Activated T-helper 17 cell treated with anti-CD3 and anti-CD28 coated beads, Interleukin-2, amount 50 U/mL, for 72 hours (primary cell): ENCODE measurements around the gene CCNL2. TPM values are rescaled to one million over a fixed set of nuclear protein-coding genes. Genes with fewer than 3 reads are reported as not detected.

ENCODE experiments used
- ATAC-seq: fragments of 150-1000 bp; cut with Tn5 transposase; replicated peaks from 2 replicates; pipeline ENCODE4 v1.10.0; 2021; ENCODE audit warnings: mild to moderate bottlenecking, moderate library complexity
- H3K27ac Mint-ChIP-seq: one replicate; pipeline ENCODE4 v1.8.0; 2022; ENCODE audit warnings: mixed read lengths
- H3K27me3 Mint-ChIP-seq: one replicate; pipeline ENCODE4 v1.8.0; 2022; ENCODE audit warnings: mixed read lengths
- H3K36me3 Mint-ChIP-seq: one replicate; pipeline ENCODE4 v1.8.0; 2022; ENCODE audit warnings: low read depth, mild to moderate bottlenecking, mixed read lengths
- H3K4me1 Mint-ChIP-seq: one replicate; pipeline ENCODE4 v1.8.0; 2022; ENCODE audit warnings: mixed read lengths
- H3K4me3 Mint-ChIP-seq: one replicate; pipeline ENCODE4 v1.8.0; 2022; ENCODE audit warnings: mild to moderate bottlenecking, mixed read lengths
- H3K9me3 Mint-ChIP-seq: one replicate; pipeline ENCODE4 v1.8.0; 2022; ENCODE audit warnings: mixed read lengths
- total RNA-seq, 2 donors: library from RNA; stranded (reverse); gene quantifications; one replicate each; pipeline ENCODE4 v1.2.3, GENCODE V29; 2022

CCNL2 gene
- total RNA-seq, 2 donors from 2014 or later = 103 to 107 TPM

DNA sequence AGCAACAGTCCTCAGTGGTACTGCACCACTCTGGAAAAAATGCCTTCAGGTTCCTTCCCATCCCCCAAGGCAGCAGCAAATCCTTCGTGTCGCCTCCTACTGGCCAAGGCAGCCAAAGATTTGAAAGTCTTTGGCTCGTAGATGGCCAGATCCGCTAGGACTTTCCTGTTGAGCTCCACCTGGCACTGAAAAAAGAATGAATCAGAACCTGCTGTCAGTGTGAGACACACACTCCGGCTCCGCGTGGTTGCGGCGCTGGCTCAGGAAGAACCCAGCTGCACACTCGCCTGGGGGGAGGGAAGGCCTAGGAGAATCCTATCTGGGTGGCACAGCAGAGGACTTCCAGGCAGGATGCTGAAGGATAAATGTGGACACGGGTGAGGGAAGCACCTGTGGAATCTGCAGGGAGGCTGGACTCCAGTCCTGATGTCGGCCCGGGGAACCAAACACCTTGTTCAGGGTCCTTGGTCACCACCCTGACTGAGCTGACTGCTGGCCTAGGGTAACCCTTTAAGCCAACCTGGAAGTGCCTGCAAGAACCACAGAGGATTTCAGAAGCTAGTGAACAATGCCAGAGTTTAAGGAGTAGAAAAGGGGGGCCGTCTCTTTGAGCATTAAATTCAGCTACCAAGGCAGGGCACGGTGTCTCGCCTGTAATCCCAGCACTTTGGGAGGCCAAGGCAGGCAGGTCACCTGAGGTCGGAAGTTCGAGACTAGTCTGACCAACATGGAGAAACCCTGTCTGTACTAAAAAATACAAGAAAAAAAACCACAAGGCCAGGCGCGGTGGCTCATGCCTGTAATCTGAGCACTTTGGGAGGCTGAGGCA, 3.2 kb upstream of the CCNL2 start:
- H3K4me1 Mint-ChIP-seq = peaks cover 5% of the 10 kb centered on the region
- no peak for ATAC-seq
- H3K27me3 Mint-ChIP-seq = no peaks in the 10 kb centered on the region
- H3K27ac Mint-ChIP-seq = peak overlapping the region; percentile 67
- peaks cover 93% of the 10 kb centered on the region for H3K36me3 Mint-ChIP-seq
- peak overlapping the region; percentile 84 for H3K4me3 Mint-ChIP-seq
- H3K9me3 Mint-ChIP-seq = no peaks in the 10 kb centered on the region

DNA sequence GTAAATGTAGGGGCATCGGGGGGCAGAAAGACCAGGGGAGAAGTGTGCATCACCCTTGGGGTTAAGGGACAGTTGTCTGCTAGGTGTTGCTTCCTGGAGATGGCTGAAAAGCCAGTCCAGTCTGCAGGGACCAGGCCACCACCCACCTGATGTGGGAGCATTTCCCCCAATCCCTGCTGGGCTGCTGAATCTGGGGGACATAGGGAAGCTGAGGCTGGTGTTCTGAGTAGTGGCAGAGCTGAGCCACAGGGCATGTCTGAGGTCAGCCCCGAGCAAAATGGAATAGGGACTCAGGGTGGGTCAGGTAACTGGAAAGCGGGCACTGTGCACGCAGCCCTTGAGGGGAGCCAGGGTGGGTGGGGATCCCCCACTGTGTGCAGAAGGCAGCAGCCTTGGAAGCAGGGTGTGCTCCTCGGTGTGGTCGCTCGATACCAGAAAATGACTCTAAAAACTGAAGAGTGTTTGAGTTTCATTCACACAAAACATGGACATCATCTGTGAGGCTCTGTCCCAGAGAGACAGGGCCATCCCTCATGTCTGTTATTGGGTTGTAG, 2.4 kb upstream of the CCNL2 start:
- Mint-ChIP-seq H3K4me1 (peaks cover 5% of the 10 kb centered on the region), H3K4me3 (peak overlapping the region; percentile 84), H3K36me3 (peaks cover 92% of the 10 kb centered on the region), H3K27me3 (no peaks in the 10 kb centered on the region), H3K27ac (peak overlapping the region; percentile 85), H3K9me3 (no peaks in the 10 kb centered on the region)
- no peak for ATAC-seq

DNA sequence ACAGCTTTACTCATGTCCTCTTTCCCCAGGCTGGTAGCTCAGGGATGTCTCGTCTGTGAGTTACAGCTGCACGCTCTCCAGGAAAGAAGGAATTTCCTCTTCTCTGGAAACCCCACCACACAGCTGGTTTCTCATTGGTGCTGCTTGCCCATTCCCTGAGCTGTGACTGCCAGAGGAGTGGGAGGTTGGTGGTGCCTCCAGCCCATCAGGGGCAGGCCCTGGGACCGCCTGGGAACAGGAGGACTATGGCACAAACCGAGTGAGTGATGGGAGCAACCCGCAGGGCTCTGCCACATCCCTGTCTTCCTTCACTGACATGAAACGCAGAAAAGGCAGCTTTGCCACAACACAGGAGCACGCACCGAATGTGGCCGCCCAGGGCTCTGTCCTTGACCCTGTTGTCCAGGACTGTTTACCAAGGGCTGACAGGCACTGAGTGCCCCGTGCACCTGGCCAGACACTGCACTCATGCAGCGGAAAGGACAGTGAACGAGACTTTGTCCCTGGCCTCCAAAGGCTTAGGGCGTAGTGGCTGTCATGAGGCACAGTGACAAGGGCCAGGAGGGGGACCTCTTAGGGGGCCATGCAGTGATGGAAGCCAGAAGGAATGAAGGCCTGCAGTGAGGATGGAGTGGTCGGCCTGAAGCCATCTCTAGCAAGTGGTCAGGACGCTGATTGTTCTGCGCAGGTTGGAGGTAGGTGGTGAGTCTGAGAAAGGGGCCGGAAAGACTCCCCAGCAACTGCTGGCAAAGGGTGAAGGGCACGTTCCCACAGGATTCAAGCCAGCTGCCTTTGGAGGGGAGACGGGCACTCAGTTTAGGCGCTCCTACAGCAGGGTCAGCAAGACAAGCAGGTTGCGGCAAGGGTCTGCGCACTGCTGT, 1.7 kb upstream of the CCNL2 start:
- no peak for ATAC-seq
- Mint-ChIP-seq H3K4me3 (peak overlapping the region; percentile 84), H3K4me1 (peaks cover 5% of the 10 kb centered on the region), H3K9me3 (no peaks in the 10 kb centered on the region), H3K36me3 (peaks cover 89% of the 10 kb centered on the region), H3K27ac (peak overlapping the region; percentile 85), H3K27me3 (no peaks in the 10 kb centered on the region)

DNA sequence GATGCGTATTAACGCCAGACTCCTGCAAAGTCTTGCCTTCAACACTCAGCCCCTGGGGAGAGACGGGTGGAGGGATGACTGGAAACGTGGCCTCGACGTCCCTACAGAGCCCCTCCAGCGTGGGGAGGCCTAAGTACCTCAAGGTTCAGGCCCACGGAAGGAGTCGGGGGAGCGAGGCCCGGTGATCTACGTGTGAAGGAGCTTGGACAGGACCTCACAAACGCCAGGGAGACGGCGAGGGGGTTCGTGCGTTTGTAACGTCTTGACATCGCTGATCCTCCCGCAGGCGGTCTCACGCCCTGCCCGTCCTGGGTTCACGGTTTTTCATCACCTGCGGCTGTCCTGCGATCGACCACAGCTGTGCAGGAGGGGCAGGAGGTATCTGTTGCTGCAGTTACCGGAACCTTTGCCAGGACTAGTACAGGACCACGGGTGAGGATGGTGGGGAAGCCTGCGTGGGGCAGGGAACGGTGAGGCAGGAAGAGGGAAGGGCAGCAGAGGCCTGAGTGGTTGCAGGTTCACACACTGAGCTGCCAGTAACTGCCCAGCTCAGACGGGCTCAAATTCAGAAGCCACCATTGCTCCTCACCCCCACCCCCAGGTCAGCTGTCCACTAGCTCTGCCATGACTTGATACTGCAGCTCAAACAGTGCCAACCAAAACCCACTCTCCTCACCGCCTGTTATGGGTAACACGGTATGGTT, 889 bp upstream of the CCNL2 start:
- Mint-ChIP-seq H3K36me3 (peaks cover 89% of the 10 kb centered on the region), H3K4me3 (peak overlapping the region; percentile 84), H3K27ac (peak overlapping the region; percentile 85), H3K27me3 (no peaks in the 10 kb centered on the region), H3K9me3 (no peaks in the 10 kb centered on the region), H3K4me1 (peaks cover 12% of the 10 kb centered on the region)
- ATAC-seq = no peak

DNA sequence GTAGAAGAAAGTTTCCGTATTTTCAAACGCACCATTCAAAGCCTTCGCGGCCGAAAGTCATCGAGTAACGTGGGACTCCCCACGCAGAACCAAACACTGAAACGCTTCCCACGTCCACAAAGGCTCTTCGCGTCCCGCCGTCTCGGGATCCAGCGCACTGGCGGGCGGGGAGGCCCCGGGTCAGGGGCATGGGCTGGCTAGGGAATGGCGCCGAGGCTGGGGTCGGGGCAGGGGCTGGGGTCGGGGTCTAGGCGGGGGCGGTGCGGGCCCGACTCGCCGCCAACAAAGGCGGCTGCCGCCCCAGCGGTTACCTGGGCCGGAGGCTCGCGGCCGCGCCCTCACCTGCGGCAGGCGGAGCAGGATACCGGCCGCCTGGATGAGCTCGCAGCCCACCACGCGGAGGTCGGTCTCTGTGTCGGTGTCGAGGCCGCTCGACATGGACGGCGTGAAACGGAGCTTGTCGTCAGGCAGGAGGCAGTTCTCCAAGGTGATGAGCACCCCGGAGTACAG, 403 bp downstream of the CCNL2 start:
- peaks cover 11% of the 10 kb centered on the region for H3K4me1 Mint-ChIP-seq
- H3K9me3 Mint-ChIP-seq = no peaks in the 10 kb centered on the region
- peak overlapping the region; percentile 95 for H3K27ac Mint-ChIP-seq
- peak overlapping the region; percentile 95 for H3K4me3 Mint-ChIP-seq
- ATAC-seq = peak; percentile 1
- H3K36me3 Mint-ChIP-seq = peaks cover 89% of the 10 kb centered on the region
- no peaks in the 10 kb centered on the region for H3K27me3 Mint-ChIP-seq

DNA sequence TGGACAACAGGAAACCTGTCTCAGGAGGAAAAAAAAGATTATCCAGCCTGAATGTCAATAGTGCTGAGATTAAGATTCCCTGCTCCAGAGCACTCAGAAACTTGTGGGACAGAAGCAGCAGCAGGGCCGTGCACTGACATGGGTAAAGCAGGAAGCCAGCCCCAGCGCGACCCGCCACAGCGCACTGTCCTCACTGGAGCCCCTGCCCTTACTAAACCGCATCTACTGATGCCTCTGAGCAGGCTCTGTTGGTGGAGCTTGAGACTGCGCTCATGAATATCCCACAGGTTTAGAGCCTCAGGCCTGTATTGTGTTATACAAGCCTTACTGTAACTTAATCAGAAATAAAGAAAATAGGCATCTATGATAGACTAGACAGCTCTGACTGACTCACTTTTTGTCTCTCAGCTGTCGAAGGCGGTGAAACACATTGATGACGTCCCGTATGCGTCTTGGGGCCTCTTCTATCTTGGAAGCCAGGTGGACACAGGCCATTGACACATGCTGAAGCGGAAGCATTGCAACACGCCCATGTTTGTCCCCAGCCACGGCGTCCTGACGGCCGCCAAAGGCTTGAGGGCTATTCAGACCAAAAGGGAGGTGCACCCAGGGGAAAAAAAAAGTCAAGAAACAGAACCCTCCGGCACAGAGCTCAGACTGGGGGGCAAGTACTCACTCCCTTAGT, 1.2 kb downstream of the CCNL2 start:
- H3K36me3 Mint-ChIP-seq = peaks cover 89% of the 10 kb centered on the region
- H3K9me3 Mint-ChIP-seq = no peaks in the 10 kb centered on the region
- no peak for ATAC-seq
- peaks cover 12% of the 10 kb centered on the region for H3K4me1 Mint-ChIP-seq
- H3K27ac Mint-ChIP-seq = peak overlapping the region; percentile 95
- H3K27me3 Mint-ChIP-seq = no peaks in the 10 kb centered on the region
- peak overlapping the region; percentile 95 for H3K4me3 Mint-ChIP-seq

DNA sequence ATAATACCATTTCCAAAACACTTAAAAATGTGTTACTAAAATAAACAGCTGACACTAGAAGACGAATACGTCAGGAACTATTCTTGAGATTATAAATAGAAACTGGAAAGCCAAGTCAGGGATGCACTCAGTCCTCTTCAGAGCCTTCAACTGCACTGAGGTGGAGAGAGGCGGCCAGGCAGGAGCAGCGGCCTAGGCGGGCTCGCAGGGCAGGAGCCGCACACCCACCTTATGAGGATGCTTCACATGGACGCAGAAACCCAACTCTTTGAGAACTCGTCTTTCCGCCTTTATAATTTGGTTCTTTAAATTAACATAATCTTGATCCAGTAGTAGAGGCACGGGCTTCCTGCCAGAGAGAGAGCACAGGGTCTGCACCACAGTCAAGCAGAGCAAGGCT, 4.0 kb downstream of the CCNL2 start:
- H3K36me3 Mint-ChIP-seq = peaks cover 89% of the 10 kb centered on the region
- no peaks in the 10 kb centered on the region for H3K27me3 Mint-ChIP-seq
- peak overlapping the region; percentile 15 for H3K4me3 Mint-ChIP-seq
- no peak for ATAC-seq
- H3K27ac Mint-ChIP-seq = peak overlapping the region; percentile 54
- no peaks in the 10 kb centered on the region for H3K9me3 Mint-ChIP-seq
- peaks cover 12% of the 10 kb centered on the region for H3K4me1 Mint-ChIP-seq

DNA sequence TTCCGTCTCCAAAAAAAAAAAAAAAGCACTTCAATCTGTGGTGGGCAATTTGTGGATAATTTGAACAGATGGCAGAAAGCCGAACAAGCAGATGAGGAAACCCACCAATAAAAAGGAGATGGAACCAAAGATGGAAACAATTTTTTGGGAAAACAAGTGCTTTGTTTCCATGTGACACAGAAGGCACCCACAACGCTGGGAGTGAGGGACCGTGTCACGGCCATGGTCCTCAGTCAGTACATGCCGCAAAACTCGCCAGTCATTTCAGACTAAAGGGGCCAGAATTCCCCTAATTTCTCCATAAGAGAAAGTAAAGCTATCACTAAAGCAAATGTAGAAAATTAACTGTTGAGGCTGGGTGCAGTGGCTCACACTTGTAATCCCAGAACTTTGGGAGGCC, 5.0 kb downstream of the CCNL2 start:
- Mint-ChIP-seq H3K27me3 (no peaks in the 10 kb centered on the region), H3K36me3 (peaks cover 89% of the 10 kb centered on the region), H3K27ac (no peak overlapping the region), H3K9me3 (no peaks in the 10 kb centered on the region), H3K4me1 (peaks cover 12% of the 10 kb centered on the region), H3K4me3 (no peak overlapping the region)
- ATAC-seq = no peak

DNA sequence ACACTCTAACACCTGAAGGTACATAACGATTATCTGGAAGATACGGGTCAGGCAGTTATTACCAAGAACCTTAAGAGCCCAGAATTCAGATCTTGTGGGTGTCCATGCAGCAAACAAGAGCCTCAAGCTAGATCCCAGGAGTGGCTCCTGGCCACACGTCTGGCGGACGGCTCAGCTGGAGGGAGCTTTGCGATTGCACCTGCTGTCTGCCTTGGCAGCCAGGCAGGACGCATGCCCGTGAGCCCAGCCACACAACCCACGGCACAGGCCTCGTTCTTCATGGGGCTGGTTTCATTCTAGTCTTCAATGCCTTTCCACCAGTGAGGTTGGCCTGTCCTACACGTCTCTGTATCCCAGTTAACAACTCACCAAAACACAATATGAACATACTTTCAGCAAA, 5.7 kb downstream of the CCNL2 start:
- no peaks in the 10 kb centered on the region for H3K9me3 Mint-ChIP-seq
- H3K4me3 Mint-ChIP-seq = no peak overlapping the region
- H3K36me3 Mint-ChIP-seq = peaks cover 95% of the 10 kb centered on the region
- H3K27ac Mint-ChIP-seq = no peak overlapping the region
- peaks cover 12% of the 10 kb centered on the region for H3K4me1 Mint-ChIP-seq
- no peaks in the 10 kb centered on the region for H3K27me3 Mint-ChIP-seq
- ATAC-seq = no peak

DNA sequence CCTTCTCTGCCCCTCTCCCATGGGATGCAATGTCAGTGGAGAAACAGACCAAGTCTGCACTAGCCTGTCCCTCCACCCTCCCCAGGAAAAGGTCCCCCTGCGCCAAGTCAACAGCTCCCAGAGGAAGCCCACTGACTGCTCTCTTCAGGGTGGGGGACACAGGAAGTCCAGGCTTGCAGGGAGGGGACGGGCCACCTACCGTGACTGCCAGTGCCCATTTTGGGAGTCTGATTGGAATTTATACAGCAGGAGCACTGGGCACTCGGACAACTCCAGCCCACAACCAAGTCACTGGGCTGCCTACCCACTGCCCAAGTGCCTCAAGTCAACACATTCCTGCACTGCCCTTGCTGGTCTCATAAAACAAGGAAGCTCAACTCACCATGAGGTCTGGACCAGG, 6.1 kb downstream of the CCNL2 start:
- Mint-ChIP-seq H3K27ac (no peak overlapping the region), H3K4me1 (peaks cover 12% of the 10 kb centered on the region), H3K36me3 (peaks cover 95% of the 10 kb centered on the region), H3K4me3 (no peak overlapping the region), H3K9me3 (no peaks in the 10 kb centered on the region), H3K27me3 (no peaks in the 10 kb centered on the region)
- no peak for ATAC-seq

DNA sequence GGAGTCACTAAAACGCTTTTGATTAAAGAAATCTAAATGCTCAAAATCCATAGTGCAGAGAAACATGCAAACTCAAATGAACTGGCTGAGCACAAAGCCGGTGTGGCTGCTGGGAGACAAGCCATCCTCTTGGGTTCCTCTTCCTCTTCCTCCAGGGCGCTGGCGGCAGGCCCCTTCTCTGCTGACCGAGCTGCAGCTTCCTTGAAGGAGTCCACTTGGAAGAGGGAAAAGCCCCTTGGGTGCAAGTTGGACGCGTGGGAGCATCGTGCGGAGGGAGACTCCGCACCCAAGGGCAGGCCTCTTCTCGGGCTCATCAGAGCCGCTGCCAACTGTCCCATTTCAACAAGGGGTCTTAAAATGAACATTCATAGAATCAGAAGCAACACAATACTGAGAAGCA, 7.9 kb downstream of the CCNL2 start:
- Mint-ChIP-seq H3K27me3 (no peaks in the 10 kb centered on the region), H3K9me3 (no peaks in the 10 kb centered on the region), H3K4me1 (peaks cover 12% of the 10 kb centered on the region), H3K4me3 (no peak overlapping the region), H3K27ac (no peak overlapping the region), H3K36me3 (peaks cover 99% of the 10 kb centered on the region)
- ATAC-seq = no peak

DNA sequence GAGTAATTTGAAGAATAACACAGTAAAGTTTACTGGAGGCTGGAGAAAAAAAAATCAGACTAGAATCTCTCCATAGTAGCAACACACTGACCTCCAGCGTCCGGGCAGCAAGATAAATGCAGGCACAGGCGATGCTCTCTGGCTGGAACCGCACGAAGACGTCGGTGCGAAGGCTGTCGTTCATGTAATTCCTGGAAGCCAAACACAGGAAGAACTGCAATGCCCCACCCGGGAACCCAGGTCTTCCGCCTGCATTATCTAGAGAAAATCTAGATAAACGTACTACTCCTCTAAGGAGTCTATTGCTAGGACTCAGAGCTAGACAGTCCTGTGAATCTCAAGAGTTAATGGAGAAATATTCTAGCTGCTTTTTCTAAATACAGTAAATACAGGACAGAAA, 8.5 kb downstream of the CCNL2 start:
- Mint-ChIP-seq H3K27ac (no peak overlapping the region), H3K27me3 (no peaks in the 10 kb centered on the region), H3K4me1 (peaks cover 10% of the 10 kb centered on the region), H3K9me3 (no peaks in the 10 kb centered on the region), H3K4me3 (no peak overlapping the region), H3K36me3 (peaks cover 100% of the 10 kb centered on the region)
- ATAC-seq = no peak

DNA sequence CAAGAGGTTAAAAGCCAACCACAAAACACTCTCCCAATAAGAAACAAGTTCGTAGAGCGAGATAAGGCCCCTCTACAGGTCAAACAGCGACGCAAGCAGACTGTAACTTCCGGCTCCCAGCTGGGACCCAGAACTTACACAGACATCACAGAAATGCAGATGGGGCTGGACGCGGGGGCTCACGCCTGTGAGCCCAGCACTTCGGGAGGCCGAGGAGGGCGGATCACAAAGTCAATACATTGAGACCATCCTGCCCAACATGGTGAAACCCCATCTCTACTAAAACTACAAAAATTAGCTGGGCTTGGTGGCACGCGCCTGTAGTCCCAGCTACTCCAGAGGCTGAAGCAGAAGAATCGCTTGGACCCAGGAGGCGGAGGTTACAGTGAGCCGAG, 11.1 kb downstream of the CCNL2 start:
- no peaks in the 10 kb centered on the region for H3K4me1 Mint-ChIP-seq
- no peaks in the 10 kb centered on the region for H3K27me3 Mint-ChIP-seq
- H3K9me3 Mint-ChIP-seq = no peaks in the 10 kb centered on the region
- peaks cover 78% of the 10 kb centered on the region for H3K36me3 Mint-ChIP-seq
- no peak for ATAC-seq
- no peak overlapping the region for H3K27ac Mint-ChIP-seq
- H3K4me3 Mint-ChIP-seq = no peak overlapping the region
